ENCODE data around the gene TRAPPC14. TPM values are rescaled to one million over a fixed set of nuclear protein-coding genes. Genes with fewer than 3 reads are reported as not detected.
A peak's percentile ranks its signal among the peaks of the same experiment; 100 is the strongest.
"Not testable (repeated sequence)": the region's sequence is repeated elsewhere in the genome, so short reads cannot be mapped to it uniquely, and the experiment has no call there.

TRAPPC14 gene
- total RNA-seq, 5 donors from 2014 or later (not counting 1 experiment from before 2014, with no cell fraction given): 52.0 to 97.2 (median 79.0) TPM

DNA sequence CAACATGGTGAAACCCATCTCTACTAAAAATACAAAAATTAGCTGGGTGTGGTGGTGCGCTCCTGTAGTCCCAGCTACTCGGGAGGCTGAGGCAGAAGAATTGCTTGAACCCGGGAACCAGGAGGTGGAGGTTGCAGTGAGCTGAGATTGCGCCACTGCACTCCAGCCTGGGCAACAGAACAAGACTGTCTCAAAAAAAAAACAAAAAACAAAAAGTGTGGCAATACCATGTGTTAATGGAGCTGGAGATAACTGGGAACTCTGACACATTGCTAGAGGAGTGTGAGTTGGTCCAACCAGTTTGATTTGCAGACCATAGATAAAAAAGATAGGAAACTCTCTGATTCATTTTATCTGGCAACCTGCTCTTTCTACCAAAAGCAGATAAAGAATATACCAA lies 12.2 kb downstream of the TRAPPC14 start:
- H3K9me3 Mint-ChIP-seq; H3K36me3 ChIP-seq (ENCODE audit: control insufficient read depth in 2 of 2, extremely low read depth in 1 of 2, insufficient read depth in 1 of 2, low read length in 1 of 2); H3K27ac ChIP-seq (ENCODE audit: low read length); H3K27me3 ChIP-seq (replicated peaks in 1 of 2; ENCODE audit: control insufficient read depth in 2 of 2, extremely low read depth in 1 of 2, insufficient read depth in 2 of 2, low read length in 1 of 2); DNase-seq; H3K9me3 ChIP-seq; H3K4me3 ChIP-seq (ENCODE audit: control insufficient read depth in 1 of 2, extremely low read depth in 1 of 2, low read length in 1 of 2); H3K27ac Mint-ChIP-seq; H3K27me3 Mint-ChIP-seq; ATAC-seq (replicated peaks in 1 of 4); H3K36me3 Mint-ChIP-seq; H3K4me3 Mint-ChIP-seq: not testable (repeated sequence)
- H3K4me1 Mint-ChIP-seq: peaks cover 23 to 28% (median 25%) of the 10 kb centered on the region in 3 donors
- ChIA-PET CTCF (interaction anchor here in 1 of 2 donors (0.6 to 1.2 kb wide), 2 partner anchors 13 to 32 kb away, joined by 3 to 9 read pairs; no protein-coding TSS in a partner anchor), POLR2A (interaction anchor here in 1 of 2 donors (0.5 to 0.7 kb wide), 2 partner anchors 32 to 65 kb away, joined by 5 to 7 read pairs; no protein-coding TSS in a partner anchor)
- peaks cover 9 to 22% of the 10 kb centered on the region in 2 experiments for H3K4me1 ChIP-seq (ENCODE audit: control insufficient read depth in 1 of 2, extremely low read depth in 1 of 2, insufficient read depth in 2 of 2, low read length in 2 of 2)
- no CpG with 5 or more reads among the region's 4 CpGs for WGBS (ENCODE audit: insufficient coverage)

DNA sequence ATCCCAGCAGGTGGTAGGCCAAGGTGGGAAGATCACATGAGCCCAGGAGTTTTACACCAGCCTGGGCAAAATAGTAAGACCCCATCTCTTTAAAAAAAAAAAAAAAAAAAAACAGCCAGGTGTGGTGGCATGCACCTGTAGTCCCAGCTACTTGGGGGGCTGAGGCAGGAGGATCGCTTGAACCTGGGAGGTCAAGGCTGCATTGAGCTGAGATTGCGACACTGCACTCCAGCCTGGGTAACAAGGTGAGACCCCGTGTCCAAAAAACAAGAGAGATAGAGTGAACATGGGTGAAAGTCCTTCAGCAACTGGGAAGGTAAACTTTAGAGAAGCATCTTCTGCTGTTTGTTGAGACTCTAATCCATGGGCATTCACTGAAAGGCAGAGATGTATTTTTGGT lies 16.1 kb downstream of the TRAPPC14 start:
- CTCF ChIA-PET: interaction anchor here in 1 of 2 donors (1.1 kb wide), 1 partner anchor 10 kb away, joined by 4 read pairs; no protein-coding TSS in a partner anchor
- Mint-ChIP-seq H3K4me1 (peaks cover 10 to 12% (median 12%) of the 10 kb centered on the region in 3 donors), H3K36me3 (no peaks in the 10 kb centered on the region), H3K9me3 (no peaks in the 10 kb centered on the region), H3K27me3 (no peaks in the 10 kb centered on the region), H3K4me3 (no peak overlapping the region), H3K27ac (no peak overlapping the region)
- H3K27me3 ChIP-seq (replicated peaks in 1 of 2; ENCODE audit: control insufficient read depth in 2 of 2, extremely low read depth in 1 of 2, insufficient read depth in 2 of 2, low read length in 1 of 2): no peaks in the 10 kb centered on the region
- peaks cover 0 to 8% of the 10 kb centered on the region in 2 experiments for H3K4me1 ChIP-seq (ENCODE audit: control insufficient read depth in 1 of 2, extremely low read depth in 1 of 2, insufficient read depth in 2 of 2, low read length in 2 of 2)
- DNase-seq (no peak), ATAC-seq (replicated peaks in 1 of 4) (no peak)
- H3K36me3 ChIP-seq (ENCODE audit: control insufficient read depth in 2 of 2, extremely low read depth in 1 of 2, insufficient read depth in 1 of 2, low read length in 1 of 2): no peaks in the 10 kb centered on the region
- 90% methylated on average over 2 of the region's 3 CpGs for WGBS (ENCODE audit: insufficient coverage)
- no peak overlapping the region for H3K27ac ChIP-seq (ENCODE audit: low read length)
- H3K9me3 ChIP-seq: no peaks in the 10 kb centered on the region
- H3K4me3 ChIP-seq (ENCODE audit: control insufficient read depth in 1 of 2, extremely low read depth in 1 of 2, low read length in 1 of 2): no peak overlapping the region
- POLR2A ChIA-PET: interaction anchor here in 1 of 2 donors (0.6 kb wide), 2 partner anchors 25 to 638 kb away, joined by 3 read pairs; no protein-coding TSS in a partner anchor

DNA sequence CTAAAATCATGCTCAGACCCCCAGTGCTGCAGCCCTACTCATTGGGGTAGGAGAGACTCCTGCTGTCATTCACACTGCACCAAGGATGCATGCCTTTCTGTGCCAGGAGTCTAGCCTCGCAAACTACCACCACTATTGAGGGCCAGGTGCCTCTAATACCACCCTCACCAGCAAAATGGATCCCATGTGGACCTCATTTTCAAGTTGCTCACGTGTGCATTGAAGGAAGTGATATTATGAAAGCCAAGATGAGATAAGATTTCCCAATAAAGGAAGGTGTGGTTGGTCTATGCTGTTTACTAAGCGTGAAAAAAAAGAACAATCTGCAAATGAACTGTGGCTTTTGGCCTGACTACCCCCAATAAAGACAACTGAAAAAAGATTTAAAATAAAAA lies 17.0 kb downstream of the TRAPPC14 start:
- no peak for DNase-seq
- Mint-ChIP-seq H3K9me3 (no peaks in the 10 kb centered on the region), H3K27me3 (no peaks in the 10 kb centered on the region), H3K27ac (no peak overlapping the region), H3K4me1 (peaks cover 10 to 12% (median 12%) of the 10 kb centered on the region in 3 donors), H3K36me3 (no peaks in the 10 kb centered on the region), H3K4me3 (no peak overlapping the region)
- H3K4me1 ChIP-seq (ENCODE audit: control insufficient read depth in 1 of 2, extremely low read depth in 1 of 2, insufficient read depth in 2 of 2, low read length in 2 of 2): peaks cover 0 to 8% of the 10 kb centered on the region in 2 experiments
- H3K27me3 ChIP-seq (replicated peaks in 1 of 2; ENCODE audit: control insufficient read depth in 2 of 2, extremely low read depth in 1 of 2, insufficient read depth in 2 of 2, low read length in 1 of 2): no peaks in the 10 kb centered on the region
- H3K27ac ChIP-seq (ENCODE audit: low read length): no peak overlapping the region
- no peak for ATAC-seq (replicated peaks in 1 of 4)
- WGBS (ENCODE audit: insufficient coverage): no CpG with 5 or more reads among the region's 3 CpGs
- POLR2A ChIA-PET: no interaction called here
- CTCF ChIA-PET: interaction anchor here in 1 of 2 donors (1.1 kb wide), 1 partner anchor 9 kb away, joined by 4 read pairs; no protein-coding TSS in a partner anchor
- no peaks in the 10 kb centered on the region for H3K9me3 ChIP-seq
- no peak overlapping the region for H3K4me3 ChIP-seq (ENCODE audit: control insufficient read depth in 1 of 2, extremely low read depth in 1 of 2, low read length in 1 of 2)
- no peaks in the 10 kb centered on the region for H3K36me3 ChIP-seq (ENCODE audit: control insufficient read depth in 2 of 2, extremely low read depth in 1 of 2, insufficient read depth in 1 of 2, low read length in 1 of 2)

DNA sequence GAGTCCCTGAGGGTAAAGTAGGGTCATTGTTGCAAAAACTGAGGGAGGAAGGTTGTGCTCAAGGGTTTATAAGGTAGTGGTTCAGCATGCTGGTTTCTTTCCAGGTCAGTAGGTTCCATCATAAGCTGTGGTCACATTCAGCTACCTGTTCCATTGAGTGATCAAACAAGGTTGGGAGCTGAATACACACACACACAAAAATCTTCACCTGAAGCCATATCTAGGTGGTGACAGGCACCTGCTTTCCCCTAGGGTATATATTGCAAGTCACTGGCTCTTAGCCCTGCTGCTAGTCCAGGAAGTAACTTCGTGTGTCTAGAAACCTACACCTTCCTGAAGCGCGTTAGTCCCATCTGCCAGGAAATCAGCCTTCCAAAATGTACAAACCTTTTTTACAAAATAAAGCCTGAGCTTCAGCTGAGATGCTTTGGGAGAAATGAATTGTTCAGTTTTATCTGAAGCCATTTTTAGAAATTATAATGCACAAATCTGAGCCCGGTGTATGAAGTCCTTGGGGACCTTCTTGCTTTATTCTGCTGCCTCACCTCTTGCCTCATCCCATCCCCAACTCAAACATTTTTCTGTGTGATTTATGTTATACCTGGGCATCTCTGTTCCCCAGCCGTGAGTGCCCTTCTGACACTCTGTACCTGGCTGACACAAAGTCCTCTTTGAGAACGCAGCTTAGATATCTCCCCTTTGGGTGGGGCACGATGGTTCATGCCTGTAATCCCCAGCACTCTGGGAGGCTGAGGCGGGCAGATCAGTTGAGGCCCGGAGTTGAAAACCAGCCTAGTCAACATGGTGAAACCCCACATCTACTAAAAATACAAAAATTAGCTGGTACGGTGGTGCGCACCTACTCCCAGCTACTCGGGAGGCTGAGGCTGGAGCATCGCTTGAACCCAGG lies 20.4 kb downstream of the TRAPPC14 start:
- Mint-ChIP-seq H3K4me3 (peak overlapping the region in 1 of 3 donors; percentile 17), H3K27ac (peak overlapping the region; percentile 69 to 70)
- H3K27ac ChIP-seq (ENCODE audit: low read length): no peak overlapping the region

DNA sequence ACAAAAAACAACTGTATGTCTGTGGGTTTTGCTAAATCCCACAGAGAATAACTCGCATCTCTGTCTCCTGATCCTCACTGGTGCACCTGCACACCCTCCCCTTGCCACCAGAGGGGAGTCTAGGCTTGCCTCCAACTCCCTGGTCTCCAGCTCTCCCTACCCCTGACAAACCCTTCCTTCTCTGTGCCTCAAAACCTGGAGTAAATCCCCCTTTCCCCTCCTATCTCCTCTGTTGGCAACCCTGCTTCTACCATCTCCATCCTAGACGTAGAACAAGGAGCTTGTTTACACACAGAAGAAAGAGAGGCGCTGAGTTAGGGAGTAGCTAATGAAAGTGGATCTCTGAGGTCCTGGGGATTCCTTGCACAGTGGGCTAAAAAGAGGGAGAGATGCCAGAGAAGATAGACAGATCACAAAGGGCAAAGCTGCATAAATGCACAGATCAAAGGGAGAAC lies 25.8 kb downstream of the TRAPPC14 start:
- H3K27ac Mint-ChIP-seq: no peak overlapping the region

More for the DNA sequence above, 20.4 kb downstream of the TRAPPC14 start:
- Histone ChIP-seq H3K4me3 (ENCODE audit: control insufficient read depth in 1 of 2, extremely low read depth in 1 of 2, low read length in 1 of 2) (no peak overlapping the region), H3K27me3 (replicated peaks in 1 of 2; ENCODE audit: control insufficient read depth in 2 of 2, extremely low read depth in 1 of 2, insufficient read depth in 2 of 2, low read length in 1 of 2) (no peaks in the 10 kb centered on the region), H3K9me3 (no peaks in the 10 kb centered on the region), H3K36me3 (ENCODE audit: control insufficient read depth in 2 of 2, extremely low read depth in 1 of 2, insufficient read depth in 1 of 2, low read length in 1 of 2) (no peaks in the 10 kb centered on the region), H3K4me1 (ENCODE audit: control insufficient read depth in 1 of 2, extremely low read depth in 1 of 2, insufficient read depth in 2 of 2, low read length in 2 of 2) (peaks cover 0 to 8% of the 10 kb centered on the region in 2 experiments)
- Mint-ChIP-seq H3K36me3 (no peaks in the 10 kb centered on the region), H3K27me3 (no peaks in the 10 kb centered on the region), H3K9me3 (no peaks in the 10 kb centered on the region), H3K4me1 (peaks cover 10 to 12% (median 12%) of the 10 kb centered on the region in 3 donors)
- ATAC-seq (replicated peaks in 1 of 4) (peak in 3 of 4 experiments; percentile 71 to 76 (median 75)), DNase-seq (no peak)
- ChIA-PET POLR2A (interaction anchor here (0.5 to 0.7 kb wide), 3 partner anchors 21 to 82 kb away, joined by 3 to 6 read pairs (median 5); partner anchors contain the start of gene TRAPPC14 (in 1 of the 2)), CTCF (interaction anchor here (0.5 to 1.3 kb wide), 3 partner anchors 25 to 70 kb away, joined by 3 to 7 read pairs (median 4); no protein-coding TSS in a partner anchor)
- WGBS (ENCODE audit: insufficient coverage): 90% methylated on average over 5 of the region's 13 CpGs

DNA sequence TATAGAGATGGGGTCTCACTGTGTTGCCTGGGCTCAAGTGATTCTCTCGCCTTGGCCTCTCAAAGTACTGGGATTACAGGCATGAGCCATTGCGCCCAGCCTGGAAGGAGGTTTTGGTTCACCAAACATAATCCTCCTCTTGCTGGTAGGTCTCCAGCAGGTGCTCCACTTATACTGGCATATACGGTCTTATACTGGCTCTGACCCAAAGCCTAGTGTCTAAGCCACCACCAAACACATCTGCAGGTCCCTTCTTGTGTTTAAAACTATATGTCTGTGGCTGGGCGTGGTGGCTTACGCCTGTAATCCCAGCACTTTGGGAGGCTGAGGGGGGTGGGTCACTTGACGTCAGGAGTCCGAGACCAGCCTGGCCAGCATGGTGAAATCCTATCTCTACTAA lies 26.4 kb downstream of the TRAPPC14 start:
- Histone ChIP-seq H3K4me1 (ENCODE audit: control insufficient read depth in 1 of 2, extremely low read depth in 1 of 2, insufficient read depth in 2 of 2, low read length in 2 of 2) (peaks cover 7 to 30% of the 10 kb centered on the region in 2 experiments), H3K36me3 (ENCODE audit: control insufficient read depth in 2 of 2, extremely low read depth in 1 of 2, insufficient read depth in 1 of 2, low read length in 1 of 2) (no peaks in the 10 kb centered on the region), H3K27me3 (replicated peaks in 1 of 2; ENCODE audit: control insufficient read depth in 2 of 2, extremely low read depth in 1 of 2, insufficient read depth in 2 of 2, low read length in 1 of 2) (no peaks in the 10 kb centered on the region), H3K27ac (ENCODE audit: low read length) (no peak overlapping the region), H3K9me3 (no peaks in the 10 kb centered on the region), H3K4me3 (ENCODE audit: control insufficient read depth in 1 of 2, extremely low read depth in 1 of 2, low read length in 1 of 2) (no peak overlapping the region)
- Mint-ChIP-seq H3K36me3 (no peaks in the 10 kb centered on the region), H3K4me1 (peaks cover 16 to 25% (median 18%) of the 10 kb centered on the region in 3 donors), H3K4me3 (peak overlapping the region in 1 of 3 donors; percentile 45), H3K27ac (no peak overlapping the region), H3K27me3 (no peaks in the 10 kb centered on the region), H3K9me3 (no peaks in the 10 kb centered on the region)
- ATAC-seq (replicated peaks in 1 of 4): no peak
- WGBS (ENCODE audit: insufficient coverage): no CpG with 5 or more reads among the region's 7 CpGs
- DNase-seq: no peak
- CTCF ChIA-PET: interaction anchor here (1.0 to 2.3 kb wide), 9 partner anchors 12 to 276 kb away, joined by 3 to 13 read pairs (median 4); partner anchors contain the start of gene LAMTOR4 (in 1 of the 2)
- POLR2A ChIA-PET: no interaction called here

More for the DNA sequence above, 25.8 kb downstream of the TRAPPC14 start:
- no peak overlapping the region for H3K4me3 ChIP-seq (ENCODE audit: control insufficient read depth in 1 of 2, extremely low read depth in 1 of 2, low read length in 1 of 2)
- no peaks in the 10 kb centered on the region for H3K36me3 ChIP-seq (ENCODE audit: control insufficient read depth in 2 of 2, extremely low read depth in 1 of 2, insufficient read depth in 1 of 2, low read length in 1 of 2)
- WGBS (ENCODE audit: insufficient coverage): 43% methylated on average over 2 of the region's 3 CpGs
- H3K27me3 ChIP-seq (replicated peaks in 1 of 2; ENCODE audit: control insufficient read depth in 2 of 2, extremely low read depth in 1 of 2, insufficient read depth in 2 of 2, low read length in 1 of 2): no peaks in the 10 kb centered on the region
- peaks cover 9 to 29% of the 10 kb centered on the region in 2 experiments for H3K4me1 ChIP-seq (ENCODE audit: control insufficient read depth in 1 of 2, extremely low read depth in 1 of 2, insufficient read depth in 2 of 2, low read length in 2 of 2)
- H3K9me3 Mint-ChIP-seq: no peaks in the 10 kb centered on the region
- DNase-seq: peak; percentile 31 to 80 (median 55)
- ChIA-PET POLR2A (no interaction called here), CTCF (interaction anchor here (0.6 to 2.3 kb wide), 19 partner anchors 9 to 275 kb away, joined by 3 to 27 read pairs (median 3); partner anchors contain the start of gene LAMTOR4 (in 1 of the 2))
- H3K36me3 Mint-ChIP-seq: no peaks in the 10 kb centered on the region
- peak; percentile 70 to 76 (median 74) for ATAC-seq (replicated peaks in 1 of 4)
- H3K4me1 Mint-ChIP-seq: peaks cover 17 to 26% (median 20%) of the 10 kb centered on the region in 3 donors
- H3K4me3 Mint-ChIP-seq: no peak overlapping the region
- no peak overlapping the region for H3K27ac ChIP-seq (ENCODE audit: low read length)
- no peaks in the 10 kb centered on the region for H3K9me3 ChIP-seq
- no peaks in the 10 kb centered on the region for H3K27me3 Mint-ChIP-seq

All from T-cell (primary cell).